Osteoblast (primary cell): Measurements from ENCODE around the gene HIPK3. TPM values are rescaled to one million over a fixed set of nuclear protein-coding genes. Genes with fewer than 3 reads are reported as not detected.
"Not testable (repeated sequence)": the region's sequence is repeated elsewhere in the genome, so short reads cannot be mapped to it uniquely, and the experiment has no call there.

Source experiments
- DNase-seq: peaks from one replicate; pipeline ENCODE4 v3.0.0; 2011; ENCODE audit warnings: low spot score, mixed read lengths; ENCODE audit not compliant: insufficient read length; ENCODE audit errors: missing footprints
- H2AFZ ChIP-seq: 2 replicates; pipeline ENCODE4 v1.6.0; 2011; ENCODE audit warnings: mild to moderate bottlenecking, low read length
- H3K27ac ChIP-seq: 2 replicates; pipeline ENCODE4 v1.5.1; 2011; ENCODE audit warnings: mild to moderate bottlenecking, low read depth, low read length, moderate library complexity
- H3K27me3 ChIP-seq: 2 replicates; pipeline ENCODE4 v1.6.0; 2012; ENCODE audit warnings: mild to moderate bottlenecking, control low read depth, inconsistent platforms, low read length, moderate library complexity; ENCODE audit not compliant: insufficient read depth
- H3K36me3 ChIP-seq: 2 replicates; pipeline ENCODE4 v1.5.1; 2011; ENCODE audit warnings: mild to moderate bottlenecking, low read length, control low read depth, moderate library complexity; ENCODE audit not compliant: insufficient read depth
- H3K4me1 ChIP-seq: 2 replicates; pipeline ENCODE4 v1.5.1; 2011; ENCODE audit warnings: mild to moderate bottlenecking, low read length, control low read depth, moderate library complexity; ENCODE audit not compliant: insufficient read depth
- H3K4me2 ChIP-seq: 2 replicates; pipeline ENCODE4 v1.6.0; 2011; ENCODE audit warnings: mild to moderate bottlenecking, low read length; ENCODE audit not compliant: insufficient read depth
- H3K4me3 ChIP-seq: fragments of 200-600 bp; sonication (generic); 3 replicates; pipeline ENCODE4 v1.5.1; 2012; ENCODE audit warnings: mild to moderate bottlenecking, low read length, inconsistent platforms; ENCODE audit not compliant: insufficient read depth
- H3K79me2 ChIP-seq: 2 replicates; pipeline ENCODE4 v1.6.0; 2012; ENCODE audit warnings: mild to moderate bottlenecking, low read length, control low read depth, inconsistent platforms; ENCODE audit not compliant: insufficient read depth
- H3K9me3 ChIP-seq: 2 replicates; pipeline ENCODE4 v1.5.1; 2011; ENCODE audit warnings: low read depth, low read length, control low read depth
- H4K20me1 ChIP-seq: 2 replicates; pipeline ENCODE4 v1.6.0; 2012; ENCODE audit warnings: mild to moderate bottlenecking, low read length, control low read depth; ENCODE audit not compliant: insufficient read depth
- total RNA-seq: library from RNA; depleted of rRNA; stranded (reverse); fragments of >200 nt; gene quantifications from 2 replicates; pipeline ENCODE4 v1.2.3, GENCODE V29; 2012
- TF ChIP-seq, protein P1 (sequence below): IDR thresholded peaks from 2 replicates; pipeline ENCODE4 v1.5.1; 2011; ENCODE audit warnings: mild to moderate bottlenecking, low read depth, low read length, moderate library complexity; ENCODE audit errors: extremely low read depth

HIPK3 gene
- total RNA-seq, 1 donor, result 195 TPM

- no peak overlapping the region for H2AFZ ChIP-seq
- H3K27ac ChIP-seq, result no peak overlapping the region
- H3K27me3 ChIP-seq, result no peaks in the 10 kb centered on the region
- H3K4me2 ChIP-seq, result no peak overlapping the region
- H3K79me2 ChIP-seq, result no peaks in the 10 kb centered on the region
- TF ChIP-seq, protein P1, sequence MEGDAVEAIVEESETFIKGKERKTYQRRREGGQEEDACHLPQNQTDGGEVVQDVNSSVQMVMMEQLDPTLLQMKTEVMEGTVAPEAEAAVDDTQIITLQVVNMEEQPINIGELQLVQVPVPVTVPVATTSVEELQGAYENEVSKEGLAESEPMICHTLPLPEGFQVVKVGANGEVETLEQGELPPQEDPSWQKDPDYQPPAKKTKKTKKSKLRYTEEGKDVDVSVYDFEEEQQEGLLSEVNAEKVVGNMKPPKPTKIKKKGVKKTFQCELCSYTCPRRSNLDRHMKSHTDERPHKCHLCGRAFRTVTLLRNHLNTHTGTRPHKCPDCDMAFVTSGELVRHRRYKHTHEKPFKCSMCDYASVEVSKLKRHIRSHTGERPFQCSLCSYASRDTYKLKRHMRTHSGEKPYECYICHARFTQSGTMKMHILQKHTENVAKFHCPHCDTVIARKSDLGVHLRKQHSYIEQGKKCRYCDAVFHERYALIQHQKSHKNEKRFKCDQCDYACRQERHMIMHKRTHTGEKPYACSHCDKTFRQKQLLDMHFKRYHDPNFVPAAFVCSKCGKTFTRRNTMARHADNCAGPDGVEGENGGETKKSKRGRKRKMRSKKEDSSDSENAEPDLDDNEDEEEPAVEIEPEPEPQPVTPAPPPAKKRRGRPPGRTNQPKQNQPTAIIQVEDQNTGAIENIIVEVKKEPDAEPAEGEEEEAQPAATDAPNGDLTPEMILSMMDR, result no peak
- H3K36me3 ChIP-seq, result no peaks in the 10 kb centered on the region
- H3K4me1 ChIP-seq, result peaks cover 3% of the 10 kb centered on the region
- no peaks in the 10 kb centered on the region for H4K20me1 ChIP-seq
- no peak for DNase-seq
- H3K9me3 ChIP-seq, result no peaks in the 10 kb centered on the region
- no peak overlapping the region for H3K4me3 ChIP-seq
Observed at GRCh38 chr11:33237039-33237597, 20.1 kb upstream of the HIPK3 start.

GRCh38 chr11:33242575-33242974 is 14.6 kb upstream of the HIPK3 start:
- no peak overlapping the region for H2AFZ ChIP-seq
- H3K4me2 ChIP-seq, result no peak overlapping the region
- no peak for DNase-seq
- no peaks in the 10 kb centered on the region for H3K27me3 ChIP-seq
- no peaks in the 10 kb centered on the region for H3K36me3 ChIP-seq
- TF ChIP-seq, protein P1, result no peak
- H3K4me1 ChIP-seq, result no peaks in the 10 kb centered on the region
- no peak overlapping the region for H3K27ac ChIP-seq
- no peaks in the 10 kb centered on the region for H3K9me3 ChIP-seq
- no peak overlapping the region for H3K4me3 ChIP-seq
- H3K79me2 ChIP-seq, result no peaks in the 10 kb centered on the region
- H4K20me1 ChIP-seq, result no peaks in the 10 kb centered on the region

- not testable (repeated sequence) for H3K27me3 ChIP-seq, H4K20me1 ChIP-seq, H3K4me1 ChIP-seq, H3K9me3 ChIP-seq, DNase-seq, H2AFZ ChIP-seq, H3K36me3 ChIP-seq, H3K4me2 ChIP-seq, H3K4me3 ChIP-seq, H3K79me2 ChIP-seq, H3K27ac ChIP-seq
Observed at GRCh38 chr11:33243654-33244053, 13.5 kb upstream of the HIPK3 start.

DNA sequence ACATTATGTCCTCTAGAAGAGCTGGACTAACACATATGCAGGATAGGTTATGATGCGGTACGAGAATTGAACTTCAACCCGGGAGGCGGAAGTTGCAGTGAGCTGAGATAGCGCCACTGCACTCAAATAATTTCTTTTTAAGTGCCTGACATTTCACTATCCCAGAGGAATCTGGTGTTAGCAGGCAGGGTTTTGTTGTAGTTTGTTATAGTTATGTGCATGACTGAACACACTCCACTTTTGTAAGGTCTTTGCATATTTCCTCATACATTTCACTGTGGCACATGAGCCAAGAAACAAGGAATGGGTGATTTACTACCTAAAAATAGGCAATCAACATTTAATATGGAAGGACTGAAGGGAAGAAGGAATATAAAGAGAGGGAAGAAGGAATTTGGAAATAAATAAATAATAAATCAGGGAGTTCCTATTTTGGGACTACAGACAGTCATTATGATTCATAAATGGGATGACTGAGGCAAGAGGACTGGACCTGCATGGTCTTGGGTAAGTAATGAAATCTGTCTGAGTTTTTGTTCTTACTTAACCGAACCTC is 8.7 kb upstream of the HIPK3 start:
- H2AFZ ChIP-seq, result no peak overlapping the region
- H3K36me3 ChIP-seq, result no peaks in the 10 kb centered on the region
- H3K79me2 ChIP-seq, result no peaks in the 10 kb centered on the region
- H4K20me1 ChIP-seq, result no peaks in the 10 kb centered on the region
- peak; percentile 92 for DNase-seq
- H3K27me3 ChIP-seq, result no peaks in the 10 kb centered on the region
- no peak overlapping the region for H3K4me3 ChIP-seq
- H3K9me3 ChIP-seq, result no peaks in the 10 kb centered on the region
- H3K4me2 ChIP-seq, result peak overlapping the region; percentile 13
- TF ChIP-seq, protein P1, result no peak
- peaks cover 7% of the 10 kb centered on the region for H3K4me1 ChIP-seq
- H3K27ac ChIP-seq, result no peak overlapping the region
